ENCODE measurements around the gene POFUT2.

- TF ChIP-seq TCF4 (CRISPR knock-in tag; IDR thresholded peaks at IDR 0.05; ENCODE audit: borderline replicate concordance) (no peak), ISL1 (CRISPR knock-in tag; IDR thresholded peaks at IDR 0.05) (no peak), CSRNP3 (CRISPR knock-in tag; IDR thresholded peaks at IDR 0.05) (no peak), CSDC2 (CRISPR knock-in tag; IDR thresholded peaks at IDR 0.05) (no peak), ZFP30 (CRISPR knock-in tag; IDR thresholded peaks at IDR 0.05) (no peak), ZFP3 (CRISPR knock-in tag; IDR thresholded peaks at IDR 0.05) (no peak), ARNTL (CRISPR knock-in tag; IDR thresholded peaks at IDR 0.05; ENCODE audit: borderline replicate concordance, low read depth) (no peak), ZC3H10 (CRISPR knock-in tag; IDR thresholded peaks at IDR 0.05) (no peak), PATZ1 (CRISPR knock-in tag; IDR thresholded peaks at IDR 0.05; ENCODE audit: borderline replicate concordance) (no peak), TOX (CRISPR knock-in tag; IDR thresholded peaks at IDR 0.05; ENCODE audit: borderline replicate concordance) (no peak), SNAI2 (CRISPR knock-in tag; IDR thresholded peaks at IDR 0.05) (no peak), POU6F1 (CRISPR knock-in tag; IDR thresholded peaks at IDR 0.05; ENCODE audit: borderline replicate concordance, low read depth) (no peak), CREB5 (CRISPR knock-in tag; IDR thresholded peaks at IDR 0.05; ENCODE audit: low read depth) (no peak), ZNF8 (CRISPR knock-in tag; IDR thresholded peaks at IDR 0.05) (no peak)
These were observed 6.0 kb downstream of the POFUT2 start for GRCh38 chr21:45281411-45282282.
